Measurements from ENCODE around the gene MED22. TPM values are rescaled to one million over a fixed set of nuclear protein-coding genes. Genes with fewer than 3 reads are reported as not detected.
"Not testable (repeated sequence)": the region's sequence is repeated elsewhere in the genome, so short reads cannot be mapped to it uniquely, and the experiment has no call there.

Gene MED22
- total RNA-seq, 4 donors from 2014 or later: 10.8 to 22.5 (median 15.9) TPM

GRCh38 chr9:133332381-133332730, 15.6 kb downstream of the MED22 start:
- intact Hi-C loops (cut with DNase I): no loop called here
- no peak for DNase-seq
- Histone ChIP-seq H3K9me3 (no peaks in the 10 kb centered on the region), H3K27me3 (no peaks in the 10 kb centered on the region), H3K36me3 (peaks cover 18 to 51% (median 33%) of the 10 kb centered on the region in 3 donors), H3K4me3 (no peak overlapping the region), H3K27ac (no peak overlapping the region), H3K4me1 (peaks cover 25 to 58% (median 25%) of the 10 kb centered on the region in 3 donors)
- WGBS, 2 donors: 79 to 83% methylated on average over 12 of the region's 20 CpGs
- TF ChIP-seq POLR2A (IDR thresholded peaks at IDR 0.05) (no peak), CTCF (IDR thresholded peaks at IDR 0.05) (no peak)

GRCh38 chr9:133331641-133332380, 16.1 kb downstream of the MED22 start:
- no peak for TF ChIP-seq CTCF (IDR thresholded peaks at IDR 0.05)
- TF ChIP-seq POLR2A (IDR thresholded peaks at IDR 0.05): no peak
- Histone ChIP-seq H3K4me3 (no peak overlapping the region), H3K9me3 (no peaks in the 10 kb centered on the region), H3K27me3 (no peaks in the 10 kb centered on the region), H3K4me1 (peaks cover 22 to 53% (median 24%) of the 10 kb centered on the region in 3 donors), H3K36me3 (peaks cover 18 to 51% (median 33%) of the 10 kb centered on the region in 3 donors), H3K27ac (no peak overlapping the region)
- intact Hi-C loops (cut with DNase I): no loop called here
- DNase-seq: no peak
- 95 to 97% methylated on average over 45 to 53 of the region's 57 CpGs for WGBS, 2 donors

GRCh38 chr9:133331221-133331620, 16.7 kb downstream of the MED22 start:
- 68 to 77% methylated on average over 10 to 16 of the region's 19 CpGs for WGBS, 2 donors
- peaks cover 18 to 51% (median 33%) of the 10 kb centered on the region in 3 donors for H3K36me3 ChIP-seq

GRCh38 chr9:133329306-133330156, 18.4 kb downstream of the MED22 start:
- peaks cover 9 to 35% (median 9%) of the 10 kb centered on the region in 3 donors for H3K4me1 ChIP-seq
- H3K4me3 ChIP-seq; H3K9me3 ChIP-seq; DNase-seq; H3K27me3 ChIP-seq; intact Hi-C loops (cut with DNase I); H3K27ac ChIP-seq: not testable (repeated sequence)
- H3K36me3 ChIP-seq: peaks cover 18 to 50% (median 33%) of the 10 kb centered on the region in 3 donors
- peak; percentile 28 to 83 (median 74) for TF ChIP-seq CTCF (IDR thresholded peaks at IDR 0.05)
- 47 to 49% methylated on average over 21 of the region's 21 CpGs for WGBS, 2 donors

More at GRCh38 chr9:133331221-133331620, 16.7 kb downstream of the MED22 start:
- Histone ChIP-seq H3K4me3 (no peak overlapping the region), H3K27me3 (no peaks in the 10 kb centered on the region), H3K27ac (no peak overlapping the region), H3K4me1 (peaks cover 16 to 47% (median 18%) of the 10 kb centered on the region in 3 donors), H3K9me3 (no peaks in the 10 kb centered on the region)
- intact Hi-C loops (cut with DNase I): no loop called here
- TF ChIP-seq POLR2A (IDR thresholded peaks at IDR 0.05) (no peak), CTCF (IDR thresholded peaks at IDR 0.05) (no peak)
- no peak for DNase-seq
